Lower lobe of right lung (tissue), 2 donors: Measurements from ENCODE around the gene ATXN1. TPM values are rescaled to one million over a fixed set of nuclear protein-coding genes. Genes with fewer than 3 reads are reported as not detected.

Source experiments
- ATAC-seq, 2 donors: fragments of 200-7000 bp; cut with Tn5 transposase; one replicate each; pipeline ENCODE4 v1.9.1; 2020 to 2022; ENCODE audit warnings: mild to moderate bottlenecking in 2 of 2, moderate library complexity in 2 of 2
- DNase-seq: peaks from one replicate; pipeline ENCODE4 v3.0.0-alpha.2; 2020
- H3K27ac ChIP-seq: fragments of 200-600 bp; one replicate; pipeline ENCODE4 v1.8.0; 2022
- H3K27me3 ChIP-seq: fragments of 200-600 bp; one replicate; pipeline ENCODE4 v1.8.0; 2022; ENCODE audit warnings: low read depth
- H3K36me3 ChIP-seq: fragments of 200-600 bp; one replicate; pipeline ENCODE4 v1.8.0; 2022; ENCODE audit warnings: mild to moderate bottlenecking
- H3K4me1 ChIP-seq: fragments of 200-600 bp; one replicate; pipeline ENCODE4 v1.8.0; 2022
- H3K4me3 ChIP-seq: fragments of 200-600 bp; one replicate; pipeline ENCODE4 v1.8.0; 2022; ENCODE audit warnings: mild to moderate bottlenecking
- H3K9me3 ChIP-seq: fragments of 200-600 bp; one replicate; pipeline ENCODE4 v1.8.0; 2022
- intact Hi-C: fragments of 100-400 bp; cut with DNase I; formaldehyde crosslinking; loops from one replicate; pipeline ENCODE4 v1.11.0; 2022
- total RNA-seq: library from RNA; stranded (reverse); fragmentation: NEBNext Ultra II Directional; extraction: Animal tissue kit (Norgen Biotek cat#: 25700); gene quantifications from one replicate; pipeline ENCODE4 v1.2.1, GENCODE V29; 2021
- TF ChIP-seq, protein P1 (sequence below): fragments of 200-600 bp; IDR thresholded peaks from one replicate; pipeline ENCODE4 v1.8.0; 2022; ENCODE audit warnings: antibody characterized with exemption, mild to moderate bottlenecking
- donor health status: DM: no; HTN: yes; CAD: no; lungs with severe emphysema.

The ATXN1 gene
- total RNA-seq, 1 donor from 2014 or later, result 75.9 TPM

DNA sequence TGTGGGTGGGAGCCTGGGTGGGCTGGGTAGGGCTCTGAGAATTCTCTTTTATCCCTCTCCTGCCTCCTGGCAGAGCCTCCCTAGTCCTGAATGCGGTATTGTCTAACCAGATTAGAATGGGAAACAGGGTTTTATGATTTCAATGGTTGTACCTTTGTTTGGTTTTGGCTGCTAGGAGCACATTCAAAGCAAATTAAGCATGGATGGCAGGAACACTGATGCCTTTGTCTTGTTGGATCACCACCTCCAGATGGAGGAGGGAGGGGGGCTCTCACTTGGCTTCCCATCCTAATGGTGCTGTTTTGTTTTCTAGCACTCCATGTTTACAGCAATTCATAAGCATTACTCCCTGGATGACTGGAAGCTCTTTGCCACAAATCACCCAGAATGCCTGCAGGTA lies 511.3 kb downstream of the ATXN1 start:
- intact Hi-C loops, result no loop called here
- no peaks in the 10 kb centered on the region for H3K27me3 ChIP-seq
- no peak overlapping the region for H3K4me3 ChIP-seq
- H3K4me1 ChIP-seq, result no peaks in the 10 kb centered on the region
- peaks cover 23% of the 10 kb centered on the region for H3K36me3 ChIP-seq
- ATAC-seq (no peak), DNase-seq (no peak)
- TF ChIP-seq, protein P1, sequence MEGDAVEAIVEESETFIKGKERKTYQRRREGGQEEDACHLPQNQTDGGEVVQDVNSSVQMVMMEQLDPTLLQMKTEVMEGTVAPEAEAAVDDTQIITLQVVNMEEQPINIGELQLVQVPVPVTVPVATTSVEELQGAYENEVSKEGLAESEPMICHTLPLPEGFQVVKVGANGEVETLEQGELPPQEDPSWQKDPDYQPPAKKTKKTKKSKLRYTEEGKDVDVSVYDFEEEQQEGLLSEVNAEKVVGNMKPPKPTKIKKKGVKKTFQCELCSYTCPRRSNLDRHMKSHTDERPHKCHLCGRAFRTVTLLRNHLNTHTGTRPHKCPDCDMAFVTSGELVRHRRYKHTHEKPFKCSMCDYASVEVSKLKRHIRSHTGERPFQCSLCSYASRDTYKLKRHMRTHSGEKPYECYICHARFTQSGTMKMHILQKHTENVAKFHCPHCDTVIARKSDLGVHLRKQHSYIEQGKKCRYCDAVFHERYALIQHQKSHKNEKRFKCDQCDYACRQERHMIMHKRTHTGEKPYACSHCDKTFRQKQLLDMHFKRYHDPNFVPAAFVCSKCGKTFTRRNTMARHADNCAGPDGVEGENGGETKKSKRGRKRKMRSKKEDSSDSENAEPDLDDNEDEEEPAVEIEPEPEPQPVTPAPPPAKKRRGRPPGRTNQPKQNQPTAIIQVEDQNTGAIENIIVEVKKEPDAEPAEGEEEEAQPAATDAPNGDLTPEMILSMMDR, result no peak
- no peaks in the 10 kb centered on the region for H3K9me3 ChIP-seq
- no peak overlapping the region for H3K27ac ChIP-seq
